ENCODE measurements around the gene MC1R.
"Not testable (repeated sequence)": the region's sequence is repeated elsewhere in the genome, so short reads cannot be mapped to it uniquely, and the experiment has no call there.

MC1R gene

DNA sequence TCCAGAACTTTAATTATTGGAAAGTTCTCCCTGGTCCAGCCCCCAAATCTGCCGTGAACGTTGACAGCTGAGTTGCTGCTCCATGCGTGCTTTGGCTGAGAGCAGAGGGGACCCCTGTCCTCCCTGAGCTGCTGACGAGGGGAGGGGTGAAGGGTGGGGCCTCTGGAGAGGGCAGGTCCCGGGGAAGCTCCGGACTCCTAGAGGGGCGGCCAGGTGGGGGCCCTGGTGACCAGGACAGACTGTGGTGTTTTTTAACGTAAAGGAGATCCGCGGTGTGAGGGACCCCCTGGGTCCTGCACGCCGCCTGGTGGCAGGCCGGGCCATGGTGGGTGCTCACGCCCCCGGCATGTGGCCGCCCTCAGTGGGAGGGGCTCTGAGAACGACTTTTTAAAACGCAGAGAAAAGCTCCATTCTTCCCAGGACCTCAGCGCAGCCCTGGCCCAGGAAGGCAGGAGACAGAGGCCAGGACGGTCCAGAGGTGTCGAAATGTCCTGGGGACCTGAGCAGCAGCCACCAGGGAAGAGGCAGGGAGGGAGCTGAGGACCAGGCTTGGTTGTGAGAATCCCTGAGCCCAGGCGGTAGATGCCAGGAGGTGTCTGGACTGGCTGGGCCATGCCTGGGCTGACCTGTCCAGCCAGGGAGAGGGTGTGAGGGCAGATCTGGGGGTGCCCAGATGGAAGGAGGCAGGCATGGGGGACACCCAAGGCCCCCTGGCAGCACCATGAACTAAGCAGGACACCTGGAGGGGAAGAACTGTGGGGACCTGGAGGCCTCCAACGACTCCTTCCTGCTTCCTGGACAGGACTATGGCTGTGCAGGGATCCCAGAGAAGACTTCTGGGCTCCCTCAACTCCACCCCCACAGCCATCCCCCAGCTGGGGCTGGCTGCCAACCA, at the start of gene MC1R:
Gene MC1R, plus strand, starts transcription at position 410 of the 895 bp plus-strand sequence. Its CDS starts 397 bp downstream, at position 807.
- no peak for DNase-seq

DNA sequence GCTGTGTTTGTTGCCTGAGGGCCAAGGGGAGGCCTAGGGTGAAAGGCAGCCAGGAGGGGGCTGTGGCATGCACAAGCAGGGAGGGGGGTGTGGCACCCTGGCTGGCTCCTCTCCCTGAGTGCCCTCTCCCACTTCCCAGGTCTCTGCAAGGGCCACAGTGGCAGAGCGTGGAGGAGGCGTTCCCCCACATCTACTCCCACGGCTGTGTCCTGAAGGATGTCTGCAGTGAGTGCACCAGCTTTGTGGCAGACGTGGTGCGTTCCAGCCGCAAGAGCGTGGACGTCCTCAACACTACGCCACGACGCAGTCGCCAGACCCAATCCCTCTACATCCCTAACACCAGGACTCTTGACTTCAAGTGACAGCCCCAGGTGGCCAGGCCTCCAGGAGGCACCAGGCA, 48.8 kb upstream of the MC1R start:
- DNase-seq: no peak

DNA sequence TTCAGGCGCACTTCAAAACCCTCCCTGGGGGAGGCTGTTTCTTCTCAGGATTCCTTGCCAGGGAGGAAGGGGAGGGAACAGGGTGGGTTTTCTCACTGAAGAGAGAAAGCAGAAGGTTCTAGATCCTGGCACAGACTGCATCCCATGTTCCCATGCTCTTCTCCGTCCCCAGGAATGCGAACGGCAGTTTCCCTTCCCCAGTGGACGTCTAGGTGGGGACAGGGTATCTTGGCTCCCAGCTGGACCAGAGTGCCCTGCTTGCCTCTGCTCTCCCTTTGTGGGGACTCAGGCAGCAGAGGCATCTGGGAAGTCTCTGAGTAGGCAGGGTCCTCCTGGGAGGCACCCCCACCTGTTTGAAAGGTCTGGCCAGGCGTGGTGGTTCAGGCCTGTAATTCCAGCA, 48.2 kb upstream of the MC1R start:
- no peak for DNase-seq

DNA sequence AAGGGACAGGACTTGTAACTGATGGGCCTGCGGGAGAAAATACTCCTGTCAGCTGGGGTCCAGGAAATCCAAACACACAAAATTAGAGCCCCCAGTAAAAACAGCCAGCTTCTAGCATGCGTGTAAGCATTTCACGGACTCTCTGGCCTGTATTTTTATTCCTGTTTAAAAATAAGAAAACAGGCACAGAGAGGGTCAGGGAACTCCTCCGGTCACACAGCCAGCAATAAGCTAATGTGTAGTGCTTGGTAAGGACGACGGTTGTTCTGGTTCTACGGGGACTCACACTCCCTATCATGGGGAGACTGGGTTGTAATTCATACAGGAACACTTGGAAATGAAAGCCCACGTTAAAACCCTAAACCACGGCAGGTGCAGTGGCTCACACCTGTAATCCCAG, 46.8 kb upstream of the MC1R start:
- no peak for DNase-seq

DNA sequence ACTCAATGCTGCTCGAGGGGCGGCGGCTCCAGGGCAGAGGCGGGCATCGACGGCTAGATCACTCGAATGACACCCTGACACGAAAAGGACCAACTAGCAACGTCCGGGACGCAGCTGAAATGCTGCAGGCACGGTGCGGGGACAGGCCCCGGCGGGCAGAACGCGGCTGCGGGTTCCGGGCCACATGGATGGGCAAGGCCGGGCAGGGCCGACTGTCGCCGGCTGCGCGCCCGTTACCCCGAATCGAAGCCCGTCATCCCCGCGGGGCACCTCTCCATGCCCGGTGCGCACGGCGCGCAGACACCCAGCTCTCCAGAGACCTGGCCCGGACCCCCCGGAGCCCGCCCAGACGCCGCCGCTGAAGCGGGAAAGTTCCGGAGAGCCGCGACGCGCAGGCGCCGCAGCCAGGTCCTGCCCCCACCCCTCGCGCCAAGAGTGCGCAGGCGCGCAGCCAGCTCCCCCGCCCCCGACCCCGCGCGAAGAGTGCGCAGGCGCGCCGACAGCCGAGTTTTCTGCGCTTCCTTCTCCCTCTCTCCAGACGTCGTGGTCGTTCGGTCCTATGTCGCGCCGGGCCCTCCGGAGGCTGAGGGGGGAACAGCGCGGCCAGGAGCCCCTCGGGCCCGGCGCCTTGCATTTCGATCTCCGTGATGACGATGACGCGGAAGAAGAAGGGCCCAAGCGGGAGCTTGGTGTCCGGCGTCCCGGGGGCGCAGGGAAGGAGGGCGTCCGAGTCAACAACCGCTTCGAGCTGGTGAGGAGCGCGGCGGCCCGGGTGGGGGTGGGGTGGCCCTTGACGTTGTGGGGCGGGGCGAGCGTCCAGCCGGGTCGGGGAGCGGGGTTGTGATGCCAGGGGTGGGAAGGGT, 45.3 kb upstream of the MC1R start, which contains the start of gene TCF25:
Gene TCF25, plus strand, starts transcription at position 484 of the 863 bp plus-strand sequence. Its CDS starts 76 bp downstream, at position 560.
- peak; percentile 74 to 86 for DNase-seq

DNA sequence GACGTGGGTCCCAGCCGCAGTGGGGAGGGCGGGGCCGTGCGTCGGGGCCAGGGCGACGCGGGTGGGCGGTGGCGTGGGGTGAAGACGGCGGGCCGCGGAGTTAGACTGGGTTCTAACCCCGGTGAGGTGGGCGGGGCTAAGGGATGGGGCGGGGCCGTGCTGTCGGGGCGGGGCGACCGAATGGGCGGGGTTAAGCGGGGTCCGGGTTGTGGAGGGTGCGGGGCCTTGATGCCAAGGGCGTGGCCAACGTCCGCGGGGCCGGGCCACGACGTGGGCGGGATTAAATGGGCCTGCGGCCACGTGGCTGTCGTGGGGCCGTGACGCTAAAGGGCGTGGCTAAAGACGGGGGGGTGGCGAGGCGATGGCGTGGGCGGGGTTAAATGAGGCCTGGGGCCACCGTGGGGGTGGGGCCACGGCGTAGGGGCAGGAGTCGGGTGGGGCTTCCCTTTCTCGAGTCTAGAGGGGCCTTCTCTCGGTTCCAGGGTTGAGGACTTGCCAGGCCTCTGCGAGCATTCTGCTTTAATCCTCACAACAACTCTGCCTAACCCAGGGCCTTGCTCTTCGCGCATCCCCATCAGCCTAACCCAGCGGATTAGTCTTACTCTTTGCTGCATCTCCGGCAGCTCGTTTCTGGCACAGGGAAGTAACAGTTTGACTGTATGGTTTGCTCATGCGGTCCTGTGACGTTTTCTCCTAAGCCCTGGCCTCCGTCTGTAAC, 44.5 kb upstream of the MC1R start:
- peak; percentile 96 to 99 for DNase-seq

DNA sequence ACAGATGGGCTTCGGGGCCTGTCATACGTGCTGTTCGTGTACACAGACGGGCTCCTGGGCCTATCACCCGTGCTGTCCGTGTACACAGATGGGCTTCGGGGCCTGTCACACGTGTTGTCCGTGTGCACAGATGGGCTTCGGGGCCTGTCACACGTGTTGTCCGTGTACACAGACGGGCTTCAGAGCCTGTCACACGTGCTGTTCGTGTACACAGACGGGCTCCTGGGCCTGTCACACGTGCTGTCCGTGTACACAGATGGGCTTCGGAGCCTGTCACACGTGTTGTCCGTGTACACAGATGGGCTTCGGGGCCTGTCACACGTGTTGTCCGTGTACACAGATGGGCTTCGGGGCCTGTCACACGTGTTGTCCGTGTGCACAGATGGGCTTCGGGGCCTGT, 39.5 kb upstream of the MC1R start:
- not testable (repeated sequence) for DNase-seq

DNA sequence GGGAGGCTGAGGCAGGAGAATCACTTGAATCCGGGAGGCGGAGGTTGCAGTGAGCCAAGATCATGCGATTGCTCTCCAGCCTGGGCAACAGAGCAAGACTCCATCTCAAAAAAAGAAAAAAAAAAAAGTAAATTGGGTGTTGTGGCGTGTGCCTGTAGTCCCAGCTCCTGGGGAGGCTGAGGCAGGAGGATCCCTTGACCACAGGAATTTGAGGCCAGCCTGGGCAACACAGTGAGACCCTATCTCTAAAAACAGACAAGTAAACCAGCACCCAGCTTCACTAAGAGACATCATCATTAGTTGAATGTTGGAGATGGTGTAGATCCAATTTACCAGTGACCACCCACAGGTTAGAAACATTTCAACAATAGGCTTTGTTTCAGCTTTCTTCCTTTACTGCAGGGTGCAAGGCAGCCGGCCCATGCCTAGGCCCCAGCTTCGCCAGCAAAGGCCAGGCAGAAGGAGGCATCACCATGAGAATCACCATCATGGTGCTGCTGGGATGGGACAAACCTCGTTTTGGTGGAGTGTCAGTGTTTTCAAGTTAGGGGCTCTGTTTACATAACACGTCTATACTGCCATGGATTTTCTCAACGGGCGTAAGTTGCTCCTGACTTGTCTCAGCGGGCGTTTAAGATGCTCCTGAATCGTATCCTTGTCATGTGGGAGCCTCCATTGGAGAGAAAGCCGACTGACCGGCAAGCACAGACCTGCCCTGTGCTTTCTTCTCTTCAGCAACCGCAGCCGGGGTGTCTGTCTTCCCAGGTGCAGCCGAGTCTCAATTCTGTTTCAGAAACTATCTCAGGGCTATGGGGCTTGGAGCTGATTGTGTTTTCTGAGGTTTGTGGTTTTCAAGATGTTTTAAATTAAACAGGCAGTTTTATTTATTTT, 37.9 kb upstream of the MC1R start:
- no peak for DNase-seq

DNA sequence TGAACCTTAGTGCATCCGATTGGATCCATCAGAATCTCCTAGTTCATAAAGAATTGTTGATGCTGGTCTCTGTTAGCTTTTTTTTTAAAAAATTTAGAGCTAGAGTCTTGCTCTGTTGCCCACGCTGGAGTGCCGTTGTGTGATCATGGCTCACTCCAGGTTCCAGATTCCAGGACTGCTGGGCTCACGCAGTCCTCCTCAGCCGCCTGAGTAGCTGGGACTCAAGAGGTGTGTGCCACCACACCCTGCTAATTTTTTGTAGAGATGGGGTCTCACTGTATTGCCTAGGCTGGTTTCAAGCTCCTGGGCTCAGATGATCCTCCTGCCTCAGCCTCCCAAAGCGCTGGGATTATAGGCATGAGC, 37.3 kb upstream of the MC1R start:
- no peak for DNase-seq

DNA sequence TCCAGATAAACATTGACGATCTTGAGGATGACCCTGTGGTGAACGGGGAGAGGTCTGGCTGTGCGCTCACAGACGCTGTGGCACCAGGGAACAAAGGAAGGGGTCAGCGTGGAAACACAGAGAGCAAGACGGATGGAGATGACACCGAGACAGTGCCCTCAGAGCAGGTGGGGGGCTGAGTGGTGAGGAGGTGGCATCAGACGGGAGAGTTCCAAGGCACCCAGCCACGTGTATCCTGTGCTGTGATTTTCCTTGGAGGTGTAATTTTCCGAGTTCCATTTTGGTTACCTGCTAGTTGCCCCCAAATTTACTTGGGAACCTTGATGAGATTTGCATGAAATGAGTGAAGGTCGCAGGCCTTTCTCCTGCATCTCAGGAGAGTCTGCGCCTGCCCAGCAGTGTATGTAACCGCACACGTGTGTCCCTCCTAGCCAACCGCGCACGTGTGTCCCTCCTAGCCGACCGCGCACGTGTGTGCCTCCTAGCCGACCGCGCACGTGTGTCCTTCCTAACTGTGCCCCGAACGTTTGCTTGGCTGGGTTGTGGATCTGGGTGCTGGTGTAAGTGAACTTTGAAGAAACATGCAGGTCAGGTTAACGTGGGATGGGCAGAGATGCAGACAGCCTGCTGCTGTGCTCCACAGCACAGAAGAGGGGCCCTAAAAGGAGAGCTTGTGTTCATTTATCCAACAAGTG, 35.2 kb upstream of the MC1R start:
- DNase-seq: no peak

DNA sequence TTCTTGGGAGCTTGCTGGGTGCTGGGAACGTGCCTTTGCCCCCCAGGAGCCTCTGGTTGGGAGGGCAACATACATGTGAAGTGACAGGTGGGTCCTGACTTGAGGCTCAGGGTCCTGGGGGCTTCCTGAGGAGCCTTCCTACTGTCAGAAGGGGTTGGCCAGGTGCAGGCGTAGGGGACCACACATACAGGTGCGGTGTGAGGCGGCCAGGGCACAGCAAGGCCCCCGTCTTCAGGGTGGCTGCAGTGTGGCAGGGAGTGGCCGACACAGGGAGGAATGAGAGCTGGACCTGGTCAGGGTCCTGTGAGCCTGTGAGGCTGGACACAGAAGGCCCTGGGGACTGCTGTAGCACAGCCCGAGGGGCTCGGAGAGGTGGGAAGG, 34.6 kb upstream of the MC1R start:
- no peak for DNase-seq

DNA sequence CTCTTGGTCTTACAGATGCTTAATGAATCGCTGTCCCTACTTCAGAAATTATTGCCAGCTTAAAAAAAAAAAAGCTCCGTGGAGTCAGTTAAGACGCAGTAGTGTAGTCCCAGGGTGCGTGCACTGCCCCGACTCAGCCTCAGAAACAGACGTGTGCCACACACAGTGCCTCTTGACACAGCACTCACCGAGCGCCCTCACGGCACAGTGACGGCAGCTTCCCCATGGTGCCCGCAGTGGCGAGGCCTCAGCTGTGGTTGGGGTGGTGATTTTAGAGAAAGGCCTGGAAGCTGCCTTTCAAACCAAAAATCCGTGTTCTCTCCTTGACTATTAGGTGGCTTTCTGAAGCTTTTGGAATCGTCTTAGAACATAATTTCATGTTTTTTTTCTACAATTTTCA, 31.4 kb upstream of the MC1R start:
- DNase-seq: no peak

DNA sequence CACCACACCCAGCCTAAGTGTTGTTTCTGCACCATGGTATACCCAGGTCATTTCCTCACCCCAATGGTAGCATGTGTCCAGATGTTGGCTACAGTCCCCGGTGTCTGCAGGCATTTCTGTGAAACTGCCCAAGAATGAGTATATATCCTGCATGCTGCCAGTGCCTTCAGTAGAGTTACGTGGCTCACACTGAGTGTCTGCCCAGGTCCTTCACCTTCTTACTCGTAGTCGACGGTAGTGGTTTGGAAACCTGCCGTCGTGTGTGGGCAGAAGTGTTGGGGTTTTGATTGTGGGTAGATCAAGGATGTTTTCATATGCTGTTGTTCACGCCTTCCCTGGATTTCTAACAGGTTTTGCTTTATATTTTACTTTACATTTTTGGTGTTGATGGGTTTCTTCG, 28.5 kb upstream of the MC1R start:
- DNase-seq: no peak

DNA sequence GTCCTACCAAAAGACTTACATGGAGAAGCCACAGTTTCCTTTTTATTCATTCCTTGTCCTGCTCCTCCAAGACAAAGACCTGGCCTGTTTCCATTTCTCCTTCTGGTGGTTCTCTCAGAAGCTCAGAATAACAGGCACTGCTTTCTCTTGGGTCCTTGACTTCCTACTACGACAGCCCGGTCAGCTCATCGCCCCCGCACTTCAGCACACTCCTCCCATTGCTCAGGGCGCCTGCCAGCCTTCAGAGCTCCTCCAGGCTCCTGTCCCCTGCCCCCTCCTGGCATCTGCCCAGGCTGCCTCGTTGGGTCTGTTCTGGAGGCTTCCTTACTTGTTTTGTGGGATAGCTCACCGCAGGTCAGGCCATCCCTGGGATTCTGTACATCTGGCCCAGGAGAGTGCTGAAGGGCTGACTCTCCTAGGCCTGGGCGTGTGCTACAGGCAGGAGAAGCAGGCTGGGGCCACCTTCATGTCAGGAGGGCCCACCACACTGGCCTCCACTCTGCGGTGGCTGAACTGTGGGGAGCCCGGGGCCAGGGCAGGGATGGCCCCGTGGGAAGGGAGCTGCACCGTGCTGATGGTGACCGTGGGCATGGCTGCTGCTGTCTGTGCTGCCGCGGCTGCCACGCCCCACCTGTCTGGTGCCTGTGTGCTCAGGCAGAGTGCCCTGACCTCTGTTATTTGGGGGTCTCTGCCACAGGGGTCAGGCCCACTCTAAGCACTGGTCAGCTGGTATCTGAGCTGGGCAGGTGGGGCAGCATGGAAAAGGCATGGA, 27.6 kb upstream of the MC1R start:
- no peak for DNase-seq

DNA sequence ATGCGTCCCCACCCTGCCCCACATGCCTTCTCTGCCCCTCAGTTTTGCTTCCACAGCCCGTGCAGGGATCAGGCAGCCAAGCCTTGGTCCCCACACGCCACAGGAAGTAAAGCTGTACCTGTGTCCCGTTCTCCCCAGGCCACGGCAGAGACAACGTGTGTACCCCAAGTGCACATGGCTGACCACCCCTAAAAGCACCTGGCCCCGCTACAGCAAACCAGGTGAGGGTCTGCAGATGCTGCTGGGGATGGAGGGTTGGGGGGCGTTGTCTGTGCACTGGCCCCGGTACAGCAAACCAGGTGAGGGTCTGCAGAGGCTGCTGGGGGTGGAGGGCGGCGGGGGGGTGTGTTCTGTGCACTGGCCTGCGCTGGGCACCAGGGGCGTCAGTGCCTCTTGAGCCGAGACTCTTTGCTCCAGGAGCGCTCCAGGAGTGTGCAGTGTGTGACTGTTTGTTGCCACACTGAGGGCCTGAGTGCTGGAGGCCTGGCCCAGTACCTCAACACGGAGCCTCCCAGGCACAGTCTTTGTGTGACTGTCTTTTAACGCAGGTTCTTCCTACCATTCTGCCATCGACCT, 26.5 kb upstream of the MC1R start:
- DNase-seq: no peak

DNA sequence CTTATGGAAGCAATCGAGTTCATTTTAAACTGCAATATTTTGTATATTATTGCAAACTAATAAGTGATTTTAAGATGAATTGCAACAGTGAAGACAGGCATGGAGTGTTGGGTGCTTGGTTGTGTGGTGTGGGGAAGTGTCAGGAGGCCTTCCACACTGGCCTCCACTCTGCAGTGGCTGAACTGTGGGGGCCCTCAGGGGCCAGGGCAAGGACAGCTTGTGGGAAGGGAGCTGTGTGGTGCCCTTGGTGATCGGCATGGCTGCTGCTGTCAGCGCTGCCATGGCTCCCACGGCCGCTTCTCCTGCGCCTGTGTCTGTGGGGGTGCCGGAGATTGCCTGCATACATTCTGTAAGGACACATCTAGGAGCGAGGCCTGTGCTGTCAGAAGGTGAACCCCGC, 26.0 kb upstream of the MC1R start:
- DNase-seq: no peak

DNA sequence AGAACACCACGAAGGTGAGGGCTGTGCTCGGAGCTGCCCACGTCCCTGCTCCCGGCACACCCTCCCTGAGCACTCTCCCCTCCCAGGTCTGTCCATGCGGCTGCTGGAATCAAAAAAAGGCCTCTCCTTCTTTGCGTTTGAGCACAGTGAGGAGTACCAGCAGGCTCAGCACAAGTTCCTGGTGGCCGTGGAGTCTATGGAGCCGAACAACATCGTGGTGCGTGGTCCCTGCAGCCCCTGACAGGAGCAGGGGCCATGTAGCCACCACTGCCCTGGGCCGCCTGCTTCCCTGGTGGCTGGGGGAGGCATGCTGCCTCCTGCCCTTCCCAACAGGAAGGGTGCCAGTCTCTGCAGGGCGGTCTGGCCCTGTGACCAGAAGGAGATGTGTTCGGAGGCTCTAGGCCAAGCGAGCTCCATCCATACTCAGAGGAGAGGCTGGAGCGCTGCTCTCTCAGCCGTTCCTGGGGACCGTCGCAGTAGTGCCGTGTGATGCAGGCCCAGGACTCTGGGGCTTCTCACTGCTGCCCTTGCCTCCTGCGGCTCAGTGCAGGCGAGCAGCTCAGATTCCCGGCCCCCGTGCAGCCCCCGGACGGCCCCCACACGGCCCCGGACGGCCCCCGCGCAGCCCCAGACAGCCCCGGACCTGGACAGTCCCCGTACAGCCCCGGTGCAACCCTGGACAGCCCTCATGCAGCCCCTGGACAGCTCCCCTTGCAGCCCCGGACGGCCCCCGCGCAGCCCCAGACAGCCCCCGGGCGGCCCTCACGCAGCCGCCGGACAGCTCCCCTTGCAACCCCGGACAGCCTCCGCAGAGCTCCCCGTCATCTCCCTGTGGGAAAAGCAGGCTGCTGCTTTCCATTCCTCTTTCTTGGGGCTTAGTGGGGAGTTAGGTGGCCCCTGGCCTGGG, 24.8 kb upstream of the MC1R start:
- DNase-seq: no peak

DNA sequence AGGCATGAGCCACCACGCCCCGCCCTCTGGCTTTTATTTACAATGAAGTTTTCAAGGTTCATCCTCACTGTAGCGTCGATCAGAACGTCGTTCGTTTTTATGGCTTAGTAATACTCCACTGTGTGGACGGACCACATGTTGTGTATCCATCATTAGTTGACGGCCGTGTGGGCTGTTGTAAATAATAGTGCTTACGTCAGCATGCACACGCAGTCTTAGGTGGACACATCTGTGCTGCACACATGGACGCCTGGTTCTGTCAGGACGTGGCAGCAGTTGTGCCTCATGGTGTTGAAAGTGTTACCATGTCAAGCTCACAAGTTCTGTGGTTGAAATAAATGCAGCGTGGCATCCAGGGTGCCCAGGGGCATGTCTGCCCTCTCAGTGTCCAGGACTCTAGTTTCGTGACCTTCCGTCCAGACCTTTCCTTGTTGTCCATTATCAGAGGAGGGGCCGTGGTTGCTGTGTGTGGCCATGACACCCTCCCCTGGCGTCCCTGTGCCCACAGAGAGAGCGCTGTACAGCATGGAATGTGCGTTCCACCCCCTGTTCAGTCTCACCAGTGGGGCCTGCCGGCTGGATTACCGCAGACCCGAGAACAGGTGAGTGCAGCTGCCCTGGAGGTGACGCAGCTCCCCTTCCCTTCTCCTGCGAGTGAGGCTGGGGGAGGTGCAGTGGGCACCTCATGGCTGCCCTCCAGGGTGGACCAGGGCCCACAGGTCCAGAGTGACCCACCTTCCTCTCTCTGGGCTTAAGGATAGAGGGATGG, 23.0 kb upstream of the MC1R start:
- no peak for DNase-seq

Measured in inflammatory macrophage treated with lipopolysaccharide for 1 hour (primary cell).